SK-N-MC (cell line): ENCODE measurements around the gene SPARCL1.

Source experiments
- EZH2 ChIP-seq: fragments of 200-600 bp; sonication (generic); IDR thresholded peaks from one replicate; pipeline ENCODE4 v1.6.1; 2017; ENCODE audit warnings: antibody characterized with exemption
- POLR2AphosphoS5 ChIP-seq: IDR thresholded peaks from 2 replicates; pipeline ENCODE4 v1.6.1; 2012; ENCODE audit warnings: mild to moderate bottlenecking, low read depth, low read length, borderline replicate concordance

GRCh38 chr4:87530229-87530628, 1.1 kb upstream of the SPARCL1 start:
- TF ChIP-seq POLR2AphosphoS5 (no peak), EZH2 (no peak)
